ENCODE results near the gene NEU1. TPM values are rescaled to one million over a fixed set of nuclear protein-coding genes. Genes with fewer than 3 reads are reported as not detected.
"Not testable (repeated sequence)": the region's sequence is repeated elsewhere in the genome, so short reads cannot be mapped to it uniquely, and the experiment has no call there.

NEU1 gene
- 19.4 TPM for total RNA-seq

GRCh38 chr6:31862344-31863235, at the start of gene NEU1:
NEU1 (minus strand) TSS chr6:31862821; CDS start chr6:31862776, 45 bp downstream.
- H3K4me3 ChIP-seq (ENCODE audit: low read length): peak within 1 kb of the TSS; percentile 79
- H3K27me3 ChIP-seq (ENCODE audit: insufficient read depth, low read length): no peaks in the 10 kb centered on the region
- H3K4me1 ChIP-seq (ENCODE audit: insufficient read depth, low read length): peaks cover 29% of the 10 kb centered on the region
- H3K9me3 ChIP-seq (ENCODE audit: low read depth, low read length): no peaks in the 10 kb centered on the region

- Histone ChIP-seq H3K9me3 (ENCODE audit: low read depth, low read length) (no peaks in the 10 kb centered on the region), H3K4me3 (ENCODE audit: low read length) (no peak overlapping the region), H3K4me1 (ENCODE audit: insufficient read depth, low read length) (peaks cover 3% of the 10 kb centered on the region), H3K27me3 (ENCODE audit: insufficient read depth, low read length) (no peaks in the 10 kb centered on the region)
Measured at GRCh38 chr6:31911826-31912585, 49.4 kb upstream of the NEU1 start.

- not testable (repeated sequence) for H3K27me3 ChIP-seq (ENCODE audit: insufficient read depth, low read length); H3K9me3 ChIP-seq (ENCODE audit: low read depth, low read length); H3K4me3 ChIP-seq (ENCODE audit: low read length); H3K4me1 ChIP-seq (ENCODE audit: insufficient read depth, low read length)
Measured at GRCh38 chr6:31909298-31909697, 46.7 kb upstream of the NEU1 start.

- Histone ChIP-seq H3K9me3 (ENCODE audit: low read depth, low read length) (no peaks in the 10 kb centered on the region), H3K4me1 (ENCODE audit: insufficient read depth, low read length) (peaks cover 3% of the 10 kb centered on the region), H3K27me3 (ENCODE audit: insufficient read depth, low read length) (no peaks in the 10 kb centered on the region), H3K4me3 (ENCODE audit: low read length) (no peak overlapping the region)
Measured at GRCh38 chr6:31908791-31909190, 46.2 kb upstream of the NEU1 start.

- H3K9me3 ChIP-seq (ENCODE audit: low read depth, low read length); H3K4me1 ChIP-seq (ENCODE audit: insufficient read depth, low read length); H3K27me3 ChIP-seq (ENCODE audit: insufficient read depth, low read length); H3K4me3 ChIP-seq (ENCODE audit: low read length): not testable (repeated sequence)
Measured at GRCh38 chr6:31908255-31908654, 45.6 kb upstream of the NEU1 start.

- H3K9me3 ChIP-seq (ENCODE audit: low read depth, low read length): no peaks in the 10 kb centered on the region
- H3K4me3 ChIP-seq (ENCODE audit: low read length): no peak overlapping the region
- H3K4me1 ChIP-seq (ENCODE audit: insufficient read depth, low read length): peaks cover 10% of the 10 kb centered on the region
Measured at GRCh38 chr6:31907158-31907813, 44.7 kb upstream of the NEU1 start.

GRCh38 chr6:31906727-31907126, 44.1 kb upstream of the NEU1 start:
- not testable (repeated sequence) for H3K9me3 ChIP-seq (ENCODE audit: low read depth, low read length); H3K27me3 ChIP-seq (ENCODE audit: insufficient read depth, low read length); H3K4me3 ChIP-seq (ENCODE audit: low read length)
- H3K4me1 ChIP-seq (ENCODE audit: insufficient read depth, low read length): peaks cover 12% of the 10 kb centered on the region

More at GRCh38 chr6:31907158-31907813, 44.7 kb upstream of the NEU1 start:
- H3K27me3 ChIP-seq (ENCODE audit: insufficient read depth, low read length): no peaks in the 10 kb centered on the region

- peaks cover 15% of the 10 kb centered on the region for H3K4me1 ChIP-seq (ENCODE audit: insufficient read depth, low read length)
- no peak overlapping the region for H3K4me3 ChIP-seq (ENCODE audit: low read length)
- no peaks in the 10 kb centered on the region for H3K27me3 ChIP-seq (ENCODE audit: insufficient read depth, low read length)
- no peaks in the 10 kb centered on the region for H3K9me3 ChIP-seq (ENCODE audit: low read depth, low read length)
Measured at GRCh38 chr6:31906122-31906521, 43.5 kb upstream of the NEU1 start.

- Histone ChIP-seq H3K4me1 (ENCODE audit: insufficient read depth, low read length) (peaks cover 18% of the 10 kb centered on the region), H3K4me3 (ENCODE audit: low read length) (no peak overlapping the region), H3K9me3 (ENCODE audit: low read depth, low read length) (no peaks in the 10 kb centered on the region), H3K27me3 (ENCODE audit: insufficient read depth, low read length) (no peaks in the 10 kb centered on the region)
Measured at GRCh38 chr6:31905041-31905440, 42.4 kb upstream of the NEU1 start.

- no peaks in the 10 kb centered on the region for H3K27me3 ChIP-seq (ENCODE audit: insufficient read depth, low read length)
- H3K9me3 ChIP-seq (ENCODE audit: low read depth, low read length): no peaks in the 10 kb centered on the region
- H3K4me3 ChIP-seq (ENCODE audit: low read length): no peak overlapping the region
- H3K4me1 ChIP-seq (ENCODE audit: insufficient read depth, low read length): peaks cover 29% of the 10 kb centered on the region
Measured at GRCh38 chr6:31903957-31904356, 41.3 kb upstream of the NEU1 start.

- Histone ChIP-seq H3K4me1 (ENCODE audit: insufficient read depth, low read length) (peaks cover 38% of the 10 kb centered on the region), H3K4me3 (ENCODE audit: low read length) (peak within 1 kb of the TSS; percentile 54), H3K9me3 (ENCODE audit: low read depth, low read length) (no peaks in the 10 kb centered on the region), H3K27me3 (ENCODE audit: insufficient read depth, low read length) (no peaks in the 10 kb centered on the region)
Measured at GRCh38 chr6:31901953-31902643, 39.5 kb upstream of the NEU1 start, which contains the start of gene ZBTB12. ZBTB12 (minus strand) TSS chr6:31902086; CDS start chr6:31901305, 781 bp downstream.

GRCh38 chr6:31901415-31901952, 38.9 kb upstream of the NEU1 start:
- Histone ChIP-seq H3K4me3 (ENCODE audit: low read length) (peak overlapping the region; percentile 54), H3K27me3 (ENCODE audit: insufficient read depth, low read length) (no peaks in the 10 kb centered on the region), H3K4me1 (ENCODE audit: insufficient read depth, low read length) (peaks cover 43% of the 10 kb centered on the region), H3K9me3 (ENCODE audit: low read depth, low read length) (no peaks in the 10 kb centered on the region)

GRCh38 chr6:31900917-31901414, 38.3 kb upstream of the NEU1 start:
- Histone ChIP-seq H3K27me3 (ENCODE audit: insufficient read depth, low read length) (no peaks in the 10 kb centered on the region), H3K4me3 (ENCODE audit: low read length) (no peak overlapping the region), H3K4me1 (ENCODE audit: insufficient read depth, low read length) (peaks cover 47% of the 10 kb centered on the region), H3K9me3 (ENCODE audit: low read depth, low read length) (no peaks in the 10 kb centered on the region)
